ENCODE measurements around the gene STMN1. TPM values are rescaled to one million over a fixed set of nuclear protein-coding genes. Genes with fewer than 3 reads are reported as not detected.

The STMN1 gene
- total and polyA plus RNA-seq, 3 experiments from 2014 or later, result 88.7 to 325 (median 306) TPM

- H3K4me3 Mint-ChIP-seq, result peak overlapping the region; percentile 37 to 92 (median 83)
- H3K27ac Mint-ChIP-seq, result peak overlapping the region; percentile 5 to 96 (median 66)
- POLR2A ChIA-PET, result interaction anchor here (0.8 to 2.0 kb wide), 4 partner anchors 12 to 624 kb away, joined by 3 to 17 read pairs (median 5); partner anchors contain the start of genes MTFR1L and PAFAH2
- Histone ChIP-seq H3K36me3 (ENCODE audit: insufficient read depth, low read length) (no peaks in the 10 kb centered on the region), H3K27me3 (ENCODE audit: insufficient read depth, low read length, poor library complexity, severe bottlenecking) (no peaks in the 10 kb centered on the region), H3K9me3 (ENCODE audit: low read length) (no peaks in the 10 kb centered on the region), H3K27ac (ENCODE audit: low read depth, low read length) (peak overlapping the region; percentile 43), H3K4me1 (ENCODE audit: insufficient read depth, low read length) (peaks cover 11% of the 10 kb centered on the region), H3K4me3 (ENCODE audit: low read length) (peak overlapping the region; percentile 50)
- peaks cover 5 to 10% (median 8%) of the 10 kb centered on the region in 3 donors for H3K4me1 Mint-ChIP-seq
- CTCF ChIA-PET, result interaction anchor here (1.0 to 2.1 kb wide), 8 partner anchors 10 to 257 kb away, joined by 3 to 10 read pairs (median 4); partner anchors contain the start of genes MTFR1L and PAFAH2
- peaks cover 0 to 6% of the 10 kb centered on the region in 2 donors for H3K27me3 Mint-ChIP-seq
- DNase-seq, result peak in 1 of 5 donors; percentile 57
- H3K36me3 Mint-ChIP-seq, result no peaks in the 10 kb centered on the region
- no peaks in the 10 kb centered on the region for H3K9me3 Mint-ChIP-seq
These were observed 30.1 kb downstream of the STMN1 start for GRCh38 chr1:25875856-25876692.

- Histone ChIP-seq H3K27ac (ENCODE audit: low read depth, low read length) (peak within 1 kb of the TSS; percentile 43), H3K4me1 (ENCODE audit: insufficient read depth, low read length) (peaks cover 11% of the 10 kb centered on the region), H3K36me3 (ENCODE audit: insufficient read depth, low read length) (no peaks in the 10 kb centered on the region), H3K9me3 (ENCODE audit: low read length) (no peaks in the 10 kb centered on the region), H3K27me3 (ENCODE audit: insufficient read depth, low read length, poor library complexity, severe bottlenecking) (no peaks in the 10 kb centered on the region), H3K4me3 (ENCODE audit: low read length) (peak within 1 kb of the TSS; percentile 50)
- ChIA-PET POLR2A (interaction anchor here (0.6 to 2.0 kb wide), 7 partner anchors 11 to 1598 kb away, joined by 3 to 17 read pairs (median 5); partner anchors contain the start of genes MTFR1L and PAFAH2), CTCF (interaction anchor here (0.6 to 2.1 kb wide), 11 partner anchors 11 to 1280 kb away, joined by 3 to 10 read pairs (median 3); partner anchors contain the start of genes MTFR1L, PAFAH2 and SLC9A1)
- peaks cover 0 to 5% of the 10 kb centered on the region in 2 donors for H3K27me3 Mint-ChIP-seq
- peak within 1 kb of the TSS; percentile 81 to 93 (median 85) for H3K4me3 Mint-ChIP-seq
- no peaks in the 10 kb centered on the region for H3K9me3 Mint-ChIP-seq
- peak within 1 kb of the TSS; percentile 31 to 96 (median 81) for H3K27ac Mint-ChIP-seq
- peak; percentile 43 to 71 (median 62) for DNase-seq
- H3K36me3 Mint-ChIP-seq, result no peaks in the 10 kb centered on the region
- H3K4me1 Mint-ChIP-seq, result peaks cover 5 to 10% (median 8%) of the 10 kb centered on the region in 3 donors
These were observed 30.9 kb downstream of the STMN1 start, which contains the start of gene PAQR7 for GRCh38 chr1:25875154-25875855. Gene PAQR7, minus strand, starts transcription at chr1:25875708. Its CDS starts 11,869 bp downstream, at chr1:25863839.

- H3K27me3 ChIP-seq (ENCODE audit: insufficient read depth, low read length, poor library complexity, severe bottlenecking), result no peaks in the 10 kb centered on the region
- ChIA-PET POLR2A (interaction anchor here (0.6 to 2.0 kb wide), 5 partner anchors 55 to 1598 kb away, joined by 3 to 17 read pairs (median 5); partner anchors contain the start of genes MTFR1L and PAFAH2), CTCF (interaction anchor here (0.6 to 2.1 kb wide), 5 partner anchors 17 to 1280 kb away, joined by 3 to 10 read pairs (median 3); partner anchors contain the start of genes PAFAH2 and SLC9A1)
- H3K27me3 Mint-ChIP-seq, result peaks cover 0 to 5% of the 10 kb centered on the region in 2 donors
- H3K4me1 Mint-ChIP-seq, result peaks cover 5 to 10% (median 8%) of the 10 kb centered on the region in 3 donors
- H3K4me3 ChIP-seq (ENCODE audit: low read length), result peak overlapping the region; percentile 25
- H3K27ac ChIP-seq (ENCODE audit: low read depth, low read length), result peak overlapping the region; percentile 15
- no peaks in the 10 kb centered on the region for H3K36me3 ChIP-seq (ENCODE audit: insufficient read depth, low read length)
- DNase-seq, result no peak
- peak overlapping the region; percentile 81 to 93 (median 83) for H3K4me3 Mint-ChIP-seq
- no peaks in the 10 kb centered on the region for H3K9me3 Mint-ChIP-seq
- H3K9me3 ChIP-seq (ENCODE audit: low read length), result no peaks in the 10 kb centered on the region
- H3K36me3 Mint-ChIP-seq, result no peaks in the 10 kb centered on the region
- H3K4me1 ChIP-seq (ENCODE audit: insufficient read depth, low read length), result peaks cover 11% of the 10 kb centered on the region
- H3K27ac Mint-ChIP-seq, result peak overlapping the region in 6 of 8 donors; percentile 14 to 88 (median 54)
These were observed 31.5 kb downstream of the STMN1 start for GRCh38 chr1:25874635-25875153.

GRCh38 chr1:25874209-25874608, 32.0 kb downstream of the STMN1 start:
- H3K4me1 ChIP-seq (ENCODE audit: insufficient read depth, low read length), result peaks cover 11% of the 10 kb centered on the region
- H3K36me3 Mint-ChIP-seq, result no peaks in the 10 kb centered on the region
- POLR2A ChIA-PET, result interaction anchor here (2.0 kb wide), 1 partner anchor 54 kb away, joined by 17 read pairs; the partner anchor contains the start of gene MTFR1L

GRCh38 chr1:25873120-25873519, 33.1 kb downstream of the STMN1 start:
- ChIA-PET CTCF (no interaction called here), POLR2A (no interaction called here)
- Histone ChIP-seq H3K4me3 (ENCODE audit: low read length) (no peak overlapping the region), H3K9me3 (ENCODE audit: low read length) (no peaks in the 10 kb centered on the region), H3K36me3 (ENCODE audit: insufficient read depth, low read length) (no peaks in the 10 kb centered on the region), H3K27me3 (ENCODE audit: insufficient read depth, low read length, poor library complexity, severe bottlenecking) (no peaks in the 10 kb centered on the region), H3K4me1 (ENCODE audit: insufficient read depth, low read length) (peaks cover 11% of the 10 kb centered on the region), H3K27ac (ENCODE audit: low read depth, low read length) (no peak overlapping the region)
- H3K4me1 Mint-ChIP-seq, result peaks cover 5 to 10% (median 8%) of the 10 kb centered on the region in 3 donors
- H3K9me3 Mint-ChIP-seq, result no peaks in the 10 kb centered on the region
- H3K27me3 Mint-ChIP-seq, result peaks cover 0 to 4% of the 10 kb centered on the region in 2 donors
- peak overlapping the region in 1 of 8 donors; percentile 33 for H3K27ac Mint-ChIP-seq
- no peak for DNase-seq
- H3K36me3 Mint-ChIP-seq, result no peaks in the 10 kb centered on the region
- no peak overlapping the region for H3K4me3 Mint-ChIP-seq

More at GRCh38 chr1:25874209-25874608, 32.0 kb downstream of the STMN1 start:
- H3K4me3 Mint-ChIP-seq, result peak overlapping the region in 1 of 7 donors; percentile 93
- H3K9me3 Mint-ChIP-seq, result no peaks in the 10 kb centered on the region
- H3K27me3 Mint-ChIP-seq, result peaks cover 0 to 4% of the 10 kb centered on the region in 2 donors
- H3K4me1 Mint-ChIP-seq, result peaks cover 5 to 10% (median 8%) of the 10 kb centered on the region in 3 donors
- CTCF ChIA-PET, result interaction anchor here (1.1 kb wide), 1 partner anchor 22 kb away, joined by 3 read pairs; no protein-coding TSS in a partner anchor
- Histone ChIP-seq H3K9me3 (ENCODE audit: low read length) (no peaks in the 10 kb centered on the region), H3K36me3 (ENCODE audit: insufficient read depth, low read length) (no peaks in the 10 kb centered on the region), H3K4me3 (ENCODE audit: low read length) (peak overlapping the region; percentile 25), H3K27ac (ENCODE audit: low read depth, low read length) (peak overlapping the region; percentile 15), H3K27me3 (ENCODE audit: insufficient read depth, low read length, poor library complexity, severe bottlenecking) (no peaks in the 10 kb centered on the region)
- H3K27ac Mint-ChIP-seq, result no peak overlapping the region
- DNase-seq, result no peak

GRCh38 chr1:25872713-25873112, 33.5 kb downstream of the STMN1 start:
- POLR2A ChIA-PET, result no interaction called here
- no peak overlapping the region for H3K27ac ChIP-seq (ENCODE audit: low read depth, low read length)
- no peaks in the 10 kb centered on the region for H3K36me3 Mint-ChIP-seq

GRCh38 chr1:25871704-25872494, 34.3 kb downstream of the STMN1 start:
- DNase-seq, result no peak
- no peaks in the 10 kb centered on the region for H3K27me3 ChIP-seq (ENCODE audit: insufficient read depth, low read length, poor library complexity, severe bottlenecking)

More at GRCh38 chr1:25872713-25873112, 33.5 kb downstream of the STMN1 start:
- Mint-ChIP-seq H3K4me1 (peaks cover 5 to 10% (median 8%) of the 10 kb centered on the region in 3 donors), H3K27ac (no peak overlapping the region), H3K4me3 (no peak overlapping the region), H3K27me3 (peaks cover 0 to 2% of the 10 kb centered on the region in 2 donors), H3K9me3 (no peaks in the 10 kb centered on the region)
- H3K9me3 ChIP-seq (ENCODE audit: low read length), result no peaks in the 10 kb centered on the region
- DNase-seq, result no peak
- CTCF ChIA-PET, result no interaction called here
- peaks cover 11% of the 10 kb centered on the region for H3K4me1 ChIP-seq (ENCODE audit: insufficient read depth, low read length)
- no peaks in the 10 kb centered on the region for H3K36me3 ChIP-seq (ENCODE audit: insufficient read depth, low read length)
- H3K27me3 ChIP-seq (ENCODE audit: insufficient read depth, low read length, poor library complexity, severe bottlenecking), result no peaks in the 10 kb centered on the region
- H3K4me3 ChIP-seq (ENCODE audit: low read length), result no peak overlapping the region

More at GRCh38 chr1:25871704-25872494, 34.3 kb downstream of the STMN1 start:
- no peaks in the 10 kb centered on the region for H3K36me3 Mint-ChIP-seq
- POLR2A ChIA-PET, result no interaction called here
- Histone ChIP-seq H3K4me1 (ENCODE audit: insufficient read depth, low read length) (peaks cover 11% of the 10 kb centered on the region), H3K36me3 (ENCODE audit: insufficient read depth, low read length) (no peaks in the 10 kb centered on the region), H3K9me3 (ENCODE audit: low read length) (no peaks in the 10 kb centered on the region), H3K27ac (ENCODE audit: low read depth, low read length) (no peak overlapping the region), H3K4me3 (ENCODE audit: low read length) (no peak overlapping the region)
- no peaks in the 10 kb centered on the region for H3K9me3 Mint-ChIP-seq
- H3K27ac Mint-ChIP-seq, result no peak overlapping the region
- CTCF ChIA-PET, result no interaction called here
- H3K4me3 Mint-ChIP-seq, result no peak overlapping the region
- H3K4me1 Mint-ChIP-seq, result peaks cover 5 to 10% (median 8%) of the 10 kb centered on the region in 3 donors
- peaks cover 0 to 2% of the 10 kb centered on the region in 2 donors for H3K27me3 Mint-ChIP-seq
